ENCODE measurements around the gene KBTBD12.

KBTBD12 gene

DNA sequence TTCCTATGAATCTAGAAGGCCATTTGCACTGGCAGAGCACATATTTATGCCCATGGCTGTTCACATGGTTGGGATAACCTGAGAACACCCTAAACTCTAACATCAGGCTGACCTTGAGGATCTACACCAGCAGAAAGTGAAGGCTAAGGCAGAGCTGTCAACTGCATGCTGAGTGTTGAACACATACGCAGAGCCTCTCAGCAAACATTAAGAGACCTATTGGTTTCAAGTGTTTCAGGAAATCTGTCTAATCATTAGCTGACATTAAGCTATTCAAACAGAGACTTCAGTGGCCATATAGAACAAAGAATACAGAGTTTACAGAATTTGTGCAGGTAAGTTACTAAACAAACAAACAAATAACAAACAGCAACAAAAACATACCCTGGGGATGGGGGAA is 121.1 kb downstream of the KBTBD12 start:
- no peak for DNase-seq
